ENCODE data around the gene SORCS1. TPM values are rescaled to one million over a fixed set of nuclear protein-coding genes. Genes with fewer than 3 reads are reported as not detected.

Gene SORCS1
- total RNA-seq, 6 experiments from 2014 or later: 0.04 to 0.16 (median 0.09) TPM; not detected in 2

GRCh38 chr10:106551501-106552062 is 612.9 kb downstream of the SORCS1 start:
- TF ChIP-seq CTCF (IDR thresholded peaks at IDR 0.05) (no peak), POLR2A (IDR thresholded peaks at IDR 0.05) (no peak)
- 63% methylated on average over 2 of the region's 4 CpGs for WGBS (ENCODE audit: insufficient coverage, low coverage, low lambda C conversion rate, missing lambda C conversion rate)

GRCh38 chr10:106548832-106549231 is 615.7 kb downstream of the SORCS1 start:
- H3K27ac ChIP-seq: no peak overlapping the region
- no peaks in the 10 kb centered on the region for H3K4me1 ChIP-seq
- H3K4me3 ChIP-seq: no peak overlapping the region
- H3K36me3 ChIP-seq: no peaks in the 10 kb centered on the region
- H3K27me3 ChIP-seq: no peaks in the 10 kb centered on the region
- no peak for TF ChIP-seq POLR2A (IDR thresholded peaks at IDR 0.05)
- no peak for TF ChIP-seq CTCF (IDR thresholded peaks at IDR 0.05)
- H3K9me3 ChIP-seq: no peaks in the 10 kb centered on the region
- 66% methylated on average over 6 of the region's 6 CpGs for WGBS (ENCODE audit: insufficient coverage, low coverage, low lambda C conversion rate, missing lambda C conversion rate)
- DNase-seq: no peak
- no peak for ATAC-seq
- intact Hi-C loops (cut with DNase I): no loop called here

More at GRCh38 chr10:106551501-106552062, 612.9 kb downstream of the SORCS1 start:
- H3K36me3 ChIP-seq: no peaks in the 10 kb centered on the region
- no peak for DNase-seq
- H3K9me3 ChIP-seq: no peaks in the 10 kb centered on the region
- ATAC-seq: no peak
- H3K4me3 ChIP-seq: no peak overlapping the region
- H3K27me3 ChIP-seq: no peaks in the 10 kb centered on the region
- H3K27ac ChIP-seq: no peak overlapping the region
- H3K4me1 ChIP-seq: no peaks in the 10 kb centered on the region
- intact Hi-C loops (cut with DNase I): no loop called here

GRCh38 chr10:106547047-106547635 is 617.4 kb downstream of the SORCS1 start:
- TF ChIP-seq POLR2A (IDR thresholded peaks at IDR 0.05) (no peak), CTCF (IDR thresholded peaks at IDR 0.05) (no peak)
- Histone ChIP-seq H3K9me3 (no peaks in the 10 kb centered on the region), H3K4me1 (no peaks in the 10 kb centered on the region), H3K36me3 (no peaks in the 10 kb centered on the region), H3K27ac (no peak overlapping the region), H3K4me3 (no peak overlapping the region), H3K27me3 (no peaks in the 10 kb centered on the region)
- DNase-seq: no peak
- ATAC-seq: no peak
- intact Hi-C loops (cut with DNase I): no loop called here
- 78% methylated on average over 7 of the region's 7 CpGs for WGBS (ENCODE audit: insufficient coverage, low coverage, low lambda C conversion rate, missing lambda C conversion rate)

- TF ChIP-seq POLR2A (IDR thresholded peaks at IDR 0.05): no peak
- TF ChIP-seq CTCF (IDR thresholded peaks at IDR 0.05): no peak
- H3K27ac ChIP-seq: no peak overlapping the region
- H3K27me3 ChIP-seq: no peaks in the 10 kb centered on the region
- no peaks in the 10 kb centered on the region for H3K4me1 ChIP-seq
- H3K36me3 ChIP-seq: no peaks in the 10 kb centered on the region
- intact Hi-C loops (cut with DNase I): no loop called here
- ATAC-seq: no peak
- no peak for DNase-seq
- WGBS (ENCODE audit: insufficient coverage, low coverage, low lambda C conversion rate, missing lambda C conversion rate): 69% methylated on average over 3 of the region's 3 CpGs
- H3K4me3 ChIP-seq: no peak overlapping the region
- H3K9me3 ChIP-seq: no peaks in the 10 kb centered on the region
These were observed 622.0 kb downstream of the SORCS1 start for GRCh38 chr10:106542461-106542860.

Measured in right lobe of liver (tissue), 6 donors.